Sigmoid colon (tissue), 4 donors: Measurements from ENCODE around the gene PRKN.

Experiments used
- POLR2A ChIP-seq, 2 donors: fragments of 450-650 bp; IDR thresholded peaks; one replicate each; pipeline ENCODE4 v1.6.1; 2016; ENCODE audit warnings: antibody characterized with exemption in 2 of 2, mild to moderate bottlenecking in 2 of 2, moderate library complexity in 2 of 2
- POLR2AphosphoS5 ChIP-seq, 4 donors: sonication (generic); formaldehyde crosslinking; IDR thresholded peaks; one replicate each; pipeline ENCODE4 v1.6.1; 2017; ENCODE audit warnings: antibody characterized with exemption in 4 of 4

- TF ChIP-seq POLR2A (IDR thresholded peaks at IDR 0.05) (no peak), POLR2AphosphoS5 (IDR thresholded peaks at IDR 0.05) (no peak)
Measured at GRCh38 chr6:162076816-162077215, 650.8 kb downstream of the PRKN start.
